Measurements from ENCODE around the gene TTC12.

Gene TTC12

GRCh38 chr11:113308601-113309000, 5.8 kb upstream of the TTC12 start:
- Histone ChIP-seq H3K36me3 (ENCODE audit: control insufficient read depth, insufficient read depth, low read length, severe bottlenecking) (no peaks in the 10 kb centered on the region), H3K4me1 (ENCODE audit: control insufficient read depth, insufficient read depth, low read length) (peaks cover 2% of the 10 kb centered on the region), H3K9ac (ENCODE audit: low read length) (no peak overlapping the region), H3K9me3 (ENCODE audit: control insufficient read depth, low read length) (no peaks in the 10 kb centered on the region), H3K27me3 (replicated peaks; ENCODE audit: control insufficient read depth, insufficient read depth, low read length) (peaks cover 10% of the 10 kb centered on the region), H3K4me3 (ENCODE audit: low read length) (no peak overlapping the region)
- no peak for DNase-seq (ENCODE audit: low read depth)

- no peak overlapping the region for H3K9ac ChIP-seq (ENCODE audit: low read length)
- H3K4me3 ChIP-seq (ENCODE audit: low read length) = no peak overlapping the region
- H3K9me3 ChIP-seq (ENCODE audit: control insufficient read depth, low read length) = no peaks in the 10 kb centered on the region
- no peaks in the 10 kb centered on the region for H3K36me3 ChIP-seq (ENCODE audit: control insufficient read depth, insufficient read depth, low read length, severe bottlenecking)
- no peak for DNase-seq (ENCODE audit: low read depth)
- H3K4me1 ChIP-seq (ENCODE audit: control insufficient read depth, insufficient read depth, low read length) = peaks cover 4% of the 10 kb centered on the region
- peaks cover 10% of the 10 kb centered on the region for H3K27me3 ChIP-seq (replicated peaks; ENCODE audit: control insufficient read depth, insufficient read depth, low read length)
Measured at GRCh38 chr11:113311536-113311935, 2.8 kb upstream of the TTC12 start.

- Histone ChIP-seq H3K27me3 (replicated peaks; ENCODE audit: control insufficient read depth, insufficient read depth, low read length) (no peaks in the 10 kb centered on the region), H3K4me1 (ENCODE audit: control insufficient read depth, insufficient read depth, low read length) (peaks cover 4% of the 10 kb centered on the region), H3K4me3 (ENCODE audit: low read length) (peak overlapping the region; percentile 84), H3K36me3 (ENCODE audit: control insufficient read depth, insufficient read depth, low read length, severe bottlenecking) (no peaks in the 10 kb centered on the region), H3K9ac (ENCODE audit: low read length) (no peak overlapping the region), H3K9me3 (ENCODE audit: control insufficient read depth, low read length) (no peaks in the 10 kb centered on the region)
- no peak for DNase-seq (ENCODE audit: low read depth)
Measured at GRCh38 chr11:113313601-113314000, 782 bp upstream of the TTC12 start.

GRCh38 chr11:113314065-113314388, 356 bp upstream of the TTC12 start:
- peak overlapping the region; percentile 84 for H3K4me3 ChIP-seq (ENCODE audit: low read length)
- H3K4me1 ChIP-seq (ENCODE audit: control insufficient read depth, insufficient read depth, low read length) = peaks cover 4% of the 10 kb centered on the region
- H3K27me3 ChIP-seq (replicated peaks; ENCODE audit: control insufficient read depth, insufficient read depth, low read length) = no peaks in the 10 kb centered on the region
- peak overlapping the region; percentile 23 for H3K9ac ChIP-seq (ENCODE audit: low read length)
- no peaks in the 10 kb centered on the region for H3K9me3 ChIP-seq (ENCODE audit: control insufficient read depth, low read length)
- no peak for DNase-seq (ENCODE audit: low read depth)
- H3K36me3 ChIP-seq (ENCODE audit: control insufficient read depth, insufficient read depth, low read length, severe bottlenecking) = no peaks in the 10 kb centered on the region

GRCh38 chr11:113315811-113316210, 1.4 kb downstream of the TTC12 start:
- Histone ChIP-seq H3K4me3 (ENCODE audit: low read length) (no peak overlapping the region), H3K36me3 (ENCODE audit: control insufficient read depth, insufficient read depth, low read length, severe bottlenecking) (no peaks in the 10 kb centered on the region), H3K27me3 (replicated peaks; ENCODE audit: control insufficient read depth, insufficient read depth, low read length) (no peaks in the 10 kb centered on the region), H3K9me3 (ENCODE audit: control insufficient read depth, low read length) (no peaks in the 10 kb centered on the region), H3K9ac (ENCODE audit: low read length) (no peak overlapping the region), H3K4me1 (ENCODE audit: control insufficient read depth, insufficient read depth, low read length) (peaks cover 4% of the 10 kb centered on the region)
- no peak for DNase-seq (ENCODE audit: low read depth)

GRCh38 chr11:113316256-113316655, 1.9 kb downstream of the TTC12 start:
- Histone ChIP-seq H3K4me3 (ENCODE audit: low read length) (no peak overlapping the region), H3K27me3 (replicated peaks; ENCODE audit: control insufficient read depth, insufficient read depth, low read length) (no peaks in the 10 kb centered on the region), H3K4me1 (ENCODE audit: control insufficient read depth, insufficient read depth, low read length) (peaks cover 4% of the 10 kb centered on the region), H3K9me3 (ENCODE audit: control insufficient read depth, low read length) (no peaks in the 10 kb centered on the region), H3K9ac (ENCODE audit: low read length) (no peak overlapping the region), H3K36me3 (ENCODE audit: control insufficient read depth, insufficient read depth, low read length, severe bottlenecking) (no peaks in the 10 kb centered on the region)
- no peak for DNase-seq (ENCODE audit: low read depth)

- Histone ChIP-seq H3K4me3 (ENCODE audit: low read length) (no peak overlapping the region), H3K36me3 (ENCODE audit: control insufficient read depth, insufficient read depth, low read length, severe bottlenecking) (no peaks in the 10 kb centered on the region), H3K4me1 (ENCODE audit: control insufficient read depth, insufficient read depth, low read length) (peaks cover 4% of the 10 kb centered on the region), H3K27me3 (replicated peaks; ENCODE audit: control insufficient read depth, insufficient read depth, low read length) (no peaks in the 10 kb centered on the region), H3K9me3 (ENCODE audit: control insufficient read depth, low read length) (no peaks in the 10 kb centered on the region), H3K9ac (ENCODE audit: low read length) (no peak overlapping the region)
- no peak for DNase-seq (ENCODE audit: low read depth)
Measured at GRCh38 chr11:113317339-113317738, 3.0 kb downstream of the TTC12 start.

- Histone ChIP-seq H3K4me1 (ENCODE audit: control insufficient read depth, insufficient read depth, low read length) (peaks cover 1% of the 10 kb centered on the region), H3K9me3 (ENCODE audit: control insufficient read depth, low read length) (no peaks in the 10 kb centered on the region), H3K27me3 (replicated peaks; ENCODE audit: control insufficient read depth, insufficient read depth, low read length) (no peaks in the 10 kb centered on the region), H3K36me3 (ENCODE audit: control insufficient read depth, insufficient read depth, low read length, severe bottlenecking) (peaks cover 1% of the 10 kb centered on the region), H3K4me3 (ENCODE audit: low read length) (no peak overlapping the region), H3K9ac (ENCODE audit: low read length) (no peak overlapping the region)
- no peak for DNase-seq (ENCODE audit: low read depth)
Measured at GRCh38 chr11:113319085-113319484, 4.7 kb downstream of the TTC12 start.

- H3K9me3 ChIP-seq (ENCODE audit: control insufficient read depth, low read length) = no peaks in the 10 kb centered on the region
- no peak for DNase-seq (ENCODE audit: low read depth)
- H3K4me3 ChIP-seq (ENCODE audit: low read length) = no peak overlapping the region
- H3K4me1 ChIP-seq (ENCODE audit: control insufficient read depth, insufficient read depth, low read length) = no peaks in the 10 kb centered on the region
- peaks cover 13% of the 10 kb centered on the region for H3K36me3 ChIP-seq (ENCODE audit: control insufficient read depth, insufficient read depth, low read length, severe bottlenecking)
- H3K27me3 ChIP-seq (replicated peaks; ENCODE audit: control insufficient read depth, insufficient read depth, low read length) = no peaks in the 10 kb centered on the region
- H3K9ac ChIP-seq (ENCODE audit: low read length) = no peak overlapping the region
Measured at GRCh38 chr11:113322158-113322557, 7.8 kb downstream of the TTC12 start.

- peaks cover 19% of the 10 kb centered on the region for H3K36me3 ChIP-seq (ENCODE audit: control insufficient read depth, insufficient read depth, low read length, severe bottlenecking)
- no peak for DNase-seq (ENCODE audit: low read depth)
- H3K27me3 ChIP-seq (replicated peaks; ENCODE audit: control insufficient read depth, insufficient read depth, low read length) = no peaks in the 10 kb centered on the region
- no peaks in the 10 kb centered on the region for H3K4me1 ChIP-seq (ENCODE audit: control insufficient read depth, insufficient read depth, low read length)
- no peak overlapping the region for H3K9ac ChIP-seq (ENCODE audit: low read length)
- H3K4me3 ChIP-seq (ENCODE audit: low read length) = no peak overlapping the region
- H3K9me3 ChIP-seq (ENCODE audit: control insufficient read depth, low read length) = no peaks in the 10 kb centered on the region
Measured at GRCh38 chr11:113324250-113324649, 9.9 kb downstream of the TTC12 start.

- H3K4me3 ChIP-seq (ENCODE audit: low read length) = no peak overlapping the region
- H3K9me3 ChIP-seq (ENCODE audit: control insufficient read depth, low read length) = no peaks in the 10 kb centered on the region
- peaks cover 18% of the 10 kb centered on the region for H3K36me3 ChIP-seq (ENCODE audit: control insufficient read depth, insufficient read depth, low read length, severe bottlenecking)
- peaks cover 11% of the 10 kb centered on the region for H3K4me1 ChIP-seq (ENCODE audit: control insufficient read depth, insufficient read depth, low read length)
- no peak for DNase-seq (ENCODE audit: low read depth)
- H3K9ac ChIP-seq (ENCODE audit: low read length) = no peak overlapping the region
- H3K27me3 ChIP-seq (replicated peaks; ENCODE audit: control insufficient read depth, insufficient read depth, low read length) = no peaks in the 10 kb centered on the region
Measured at GRCh38 chr11:113329725-113330124, 15.3 kb downstream of the TTC12 start.

GRCh38 chr11:113331441-113331840, 17.1 kb downstream of the TTC12 start:
- Histone ChIP-seq H3K4me3 (ENCODE audit: low read length) (no peak overlapping the region), H3K36me3 (ENCODE audit: control insufficient read depth, insufficient read depth, low read length, severe bottlenecking) (peaks cover 17% of the 10 kb centered on the region), H3K27me3 (replicated peaks; ENCODE audit: control insufficient read depth, insufficient read depth, low read length) (no peaks in the 10 kb centered on the region), H3K9ac (ENCODE audit: low read length) (no peak overlapping the region), H3K9me3 (ENCODE audit: control insufficient read depth, low read length) (no peaks in the 10 kb centered on the region), H3K4me1 (ENCODE audit: control insufficient read depth, insufficient read depth, low read length) (peaks cover 11% of the 10 kb centered on the region)
- DNase-seq (ENCODE audit: low read depth) = peak; percentile 7
